Measurements from ENCODE around the gene CDKAL1. TPM values are rescaled to one million over a fixed set of nuclear protein-coding genes. Genes with fewer than 3 reads are reported as not detected.

The CDKAL1 gene
- total and polyA plus RNA-seq, 2 of the 8 experiments (the other 6 are each of a cell fraction or from before 2014, with no cell fraction given): 8.4 to 24.6 TPM

- TF ChIP-seq CBX5 (IDR thresholded peaks at IDR 0.05; ENCODE audit: low read depth, low read length) (no peak), BCL11A (IDR thresholded peaks at IDR 0.05; ENCODE audit: low read depth in 2 of 2, low read length in 2 of 2) (no peak)
Measured at GRCh38 chr6:21149470-21149869, 615.2 kb downstream of the CDKAL1 start (continued).

Data from H1 (cell line).